Breast epithelium (tissue), 3 donors: ENCODE results near the gene GET4.

Source experiments
- CTCF ChIP-seq, 3 donors: fragments of 450-650 bp; IDR thresholded peaks; one replicate each; pipeline ENCODE4 v1.5.1; 2016 to 2017; ENCODE audit warnings: antibody characterized with exemption in 3 of 3, mild to moderate bottlenecking in 3 of 3, moderate library complexity in 3 of 3
- POLR2A ChIP-seq: fragments of 450-650 bp; IDR thresholded peaks from one replicate; pipeline ENCODE4 v1.6.1; 2016; ENCODE audit warnings: antibody characterized with exemption, mild to moderate bottlenecking, moderate library complexity

GRCh38 chr7:929311-929711, 53.0 kb downstream of the GET4 start:
- no peak for TF ChIP-seq CTCF (IDR thresholded peaks at IDR 0.05)
- no peak for TF ChIP-seq POLR2A
